Measurements from ENCODE around the gene HSPB8. TPM values are rescaled to one million over a fixed set of nuclear protein-coding genes. Genes with fewer than 3 reads are reported as not detected.

Gene HSPB8
- total RNA-seq, 1 donor from 2014 or later = 125 TPM

Other genes starting within 250 kb of the HSPB8 start
- gene SRRM4, start 197.4 kb upstream of the HSPB8 start, total RNA-seq = under 0.01 TPM in 1 of 2 replicates, not detected in the other
- not detected in 2 replicates for gene CCDC60, start 155.8 kb downstream of the HSPB8 start, total RNA-seq